HepG2 (cell line): ENCODE data around the gene COPS7B. TPM values are rescaled to one million over a fixed set of nuclear protein-coding genes. Genes with fewer than 3 reads are reported as not detected.

Experiments
- ATAC-seq: fragments of 200-7000 bp; cut with Tn5 transposase; 3 replicates; pipeline ENCODE4 v1.9.1; 2020; ENCODE audit warnings: mild to moderate bottlenecking, moderate library complexity
- BruUV-seq: library from RNA; stranded (reverse); fragments of 400-500 nt; replicated peaks from 2 replicates; lab custom pipeline; 2021; lab: Mats Ljungman, UMichigan
- CTCF ChIA-PET: fragments of 300-600 bp; formaldehyde crosslinking; extraction: SDS; loops from one replicate; lab custom pipeline; 2021; ENCODE audit warnings: low total read pairs, inconsistent platforms, low intra/inter-chr PET ratio; lab: Yijun Ruan, JAX
- POLR2A ChIA-PET: fragments of 350-600 bp; sonication (Branson Sonifier 250); formaldehyde crosslinking; loops from one replicate; lab custom pipeline; 2020; ENCODE audit warnings: antibody characterized with exemption, inconsistent platforms; lab: Yijun Ruan, JAX
- DNase-seq: peaks from one replicate; pipeline ENCODE4 v3.0.0-alpha.2; 2015; ENCODE audit warnings: low spot score
- FAIRE-seq: peaks from 3 replicates; lab custom pipeline; 2011; peaks lifted over from hg19 to GRCh38; lab: Jason Lieb, UNC
- H2AFZ ChIP-seq: one replicate; pipeline ENCODE4 v1.6.1; 2011; ENCODE audit warnings: low read length, inconsistent platforms
- H3K27ac ChIP-seq: fragments of 300-600 bp; 3 replicates; pipeline ENCODE4 v1.8.0; 2011; ENCODE audit warnings: mixed run types, mild to moderate bottlenecking, mixed read lengths, low read length, inconsistent platforms; ENCODE audit not compliant: insufficient read depth; ENCODE audit errors: extremely low read length
- H3K27me3 ChIP-seq, 2 experiments: fragments of 200-600 bp in 1 of 2; 2 replicates in 1 of 2; 3 replicates in 1 of 2; pipeline versions ENCODE4 v1.6.0 to v1.8.0; 2011; ENCODE audit warnings: low read length in 2 of 2, mild to moderate bottlenecking in 2 of 2, moderate library complexity in 2 of 2, inconsistent platforms in 1 of 2; ENCODE audit not compliant: insufficient read depth in 2 of 2, control insufficient read depth in 1 of 2
- H3K36me3 ChIP-seq, 2 experiments: fragments of 200-600 bp in 1 of 2; replicated peaks in 1 of 2; 2 replicates in 1 of 2; 3 replicates in 1 of 2; pipeline versions ENCODE4 v1.5.1 to v1.8.0; 2011; ENCODE audit warnings: low read length in 2 of 2, inconsistent platforms in 1 of 2; ENCODE audit not compliant: insufficient read depth in 2 of 2, control insufficient read depth in 1 of 2
- H3K4me1 ChIP-seq: 2 replicates; pipeline ENCODE4 v1.5.1; 2012; ENCODE audit warnings: low read length, inconsistent platforms; ENCODE audit not compliant: insufficient read depth
- H3K4me2 ChIP-seq: 2 replicates; pipeline ENCODE4 v1.6.0; 2011; ENCODE audit warnings: low read depth, low read length, inconsistent platforms
- H3K4me3 ChIP-seq, 3 experiments: fragments of 200-600 bp in 1 of 3; sonication (generic), shearing (Covaris generic) in 1 of 3; replicated peaks in 1 of 3; 2 replicates each; pipeline ENCODE4 v1.5.1; 2011 to 2016; ENCODE audit warnings: low read length in 3 of 3, inconsistent platforms in 2 of 3, low read depth in 2 of 3, mild to moderate bottlenecking in 2 of 3, control low read depth in 1 of 3, mixed read lengths in 1 of 3; ENCODE audit not compliant: insufficient read depth in 1 of 3
- H3K79me2 ChIP-seq: one replicate; pipeline ENCODE4 v1.6.1; 2011; ENCODE audit warnings: low read length, inconsistent platforms; ENCODE audit not compliant: insufficient read depth
- H3K9ac ChIP-seq: 2 replicates; pipeline ENCODE4 v1.6.0; 2011; ENCODE audit warnings: mild to moderate bottlenecking, low read depth, low read length, inconsistent platforms; ENCODE audit not compliant: insufficient read depth
- H3K9me3 ChIP-seq: 2 replicates; pipeline ENCODE4 v1.5.1; 2012; ENCODE audit warnings: mild to moderate bottlenecking, low read length
- H4K20me1 ChIP-seq: 2 replicates; pipeline ENCODE4 v1.6.0; 2011; ENCODE audit warnings: inconsistent platforms, mild to moderate bottlenecking, low read length, moderate library complexity; ENCODE audit not compliant: insufficient read depth
- ARID2 ChIP-seq: sonication (generic); formaldehyde crosslinking; IDR thresholded peaks from 2 replicates; pipeline ENCODE4 v1.8.1; 2022; ENCODE audit warnings: mild to moderate bottlenecking, missing genetic modification reagents, borderline replicate concordance
- BHLHE40 ChIP-seq: IDR thresholded peaks from 2 replicates; pipeline ENCODE4 v1.6.1; 2011; ENCODE audit warnings: low read length, improper control_type of control experiment
- HNRNPL ChIP-seq: fragments of 200-400 bp; formaldehyde crosslinking; IDR thresholded peaks from 2 replicates; pipeline ENCODE4 v1.6.1; 2017; ENCODE audit warnings: mild to moderate bottlenecking, low read depth, low read length
- KAT2B ChIP-seq: fragments of 150-350 bp; IDR thresholded peaks from 2 replicates; pipeline ENCODE4 v1.6.1; 2014; ENCODE audit warnings: low read depth, low read length, borderline replicate concordance
- MYNN ChIP-seq: sonication (generic); formaldehyde crosslinking; IDR thresholded peaks from 2 replicates; pipeline ENCODE4 v1.4.0; 2020; ENCODE audit warnings: mild to moderate bottlenecking, low read depth, missing genetic modification reagents
- NCOA1 ChIP-seq: sonication (generic); formaldehyde crosslinking; IDR thresholded peaks from 2 replicates; pipeline ENCODE4 v1.9.0; 2021; ENCODE audit warnings: missing genetic modification reagents
- PLRG1 ChIP-seq: fragments of 450-650 bp; conservative IDR thresholded peaks from 2 replicates; pipeline ENCODE4 v1.6.1; 2016
- RELA ChIP-seq: sonication (generic); formaldehyde crosslinking; IDR thresholded peaks from 2 replicates; pipeline ENCODE4 v1.4.0; 2020; ENCODE audit warnings: missing genetic modification reagents
- RXRB ChIP-seq: IDR thresholded peaks from 2 replicates; pipeline ENCODE4 v1.6.1; 2016; ENCODE audit warnings: borderline replicate concordance, missing genetic modification reagents, missing compliant biosample characterization
- SETDB1 ChIP-seq: sonication (generic); formaldehyde crosslinking; IDR thresholded peaks from 2 replicates; pipeline ENCODE4 v1.5.1; 2020; ENCODE audit warnings: missing genetic modification reagents, mild to moderate bottlenecking, borderline replicate concordance
- TP53 ChIP-seq: sonication (generic); formaldehyde crosslinking; conservative IDR thresholded peaks from 2 replicates; pipeline ENCODE4 v1.4.0; 2020; ENCODE audit warnings: missing genetic modification reagents
- ZFP36 ChIP-seq: fragments of 150-350 bp; IDR thresholded peaks from 2 replicates; pipeline ENCODE4 v1.6.1; 2018; ENCODE audit warnings: borderline replicate concordance, low read length, low read depth; ENCODE audit not compliant: partially characterized antibody
- ZNF546 ChIP-seq: sonication (generic); formaldehyde crosslinking; conservative IDR thresholded peaks from 2 replicates; pipeline ENCODE4 v1.8.1; 2023; ENCODE audit warnings: mild to moderate bottlenecking, missing genetic modification reagents
- WGBS: methylation state at CpG from one replicate; pipeline ENCODE4 v1.1.6; 2017; ENCODE audit warnings: low lambda C conversion rate; 5-methylcytosine and 5-hydroxymethylcytosine counted together
- in situ Hi-C: cut with HindIII; loops from 2 replicates; pipeline ENCODE4 v1.10.0; 2017; ENCODE audit warnings: low pct_unique_long_range_greater_than_20kb; ENCODE audit not compliant: extremely low pct_ligation_motif_present
- intact Hi-C: fragments of 100-400 bp; cut with micrococcal nuclease; formaldehyde crosslinking; loops from one replicate; pipeline ENCODE4 v1.10.0; 2022; ENCODE audit not compliant: unreplicated experiment
- polyA plus RNA-seq, 8 experiments: library from polyadenylated mRNA; depleted of rRNA in 3 of 8; stranded (reverse) in 7 of 8; unstranded in 1 of 8; fragments of >200 nt; fragmentation: Illumina TruSeq in 4 of 8; extraction: Trizol in 4 of 8; gene quantifications; 2 replicates each; pipeline versions ENCODE4 v1.2.1 to v1.2.3, GENCODE V29; 2011 to 2016; ENCODE audit warnings: low read depth in 4 of 8, missing spikeins in 1 of 8, mixed read lengths in 1 of 8; ENCODE audit not compliant: insufficient read depth in 1 of 8
- total RNA-seq, 5 experiments: library from RNA; depleted of rRNA; stranded (reverse); fragments of >200 nt; fragmentation: Illumina TruSeq; extraction: Trizol; gene quantifications; 2 replicates each; pipeline ENCODE4 v1.2.3, GENCODE V29; 2016; ENCODE audit warnings: low read depth in 1 of 5

The COPS7B gene
- total and polyA plus RNA-seq, 2 of the 13 experiments (the other 11 are each of a cell fraction or from before 2014, with no cell fraction given): 30.6 to 62.7 TPM

- no peak overlapping the region for H3K4me3 ChIP-seq
- no peak overlapping the region for H3K4me2 ChIP-seq
- intact Hi-C loops (no loop called here), in situ Hi-C loops (no loop called here)
- no peaks in the 10 kb centered on the region for H3K27me3 ChIP-seq
- H2AFZ ChIP-seq: no peak overlapping the region
- H4K20me1 ChIP-seq: 0 out of 2 replicates have a peak, but pooled peaks cover 3% of the 10 kb centered on the region
- H3K36me3 ChIP-seq: peaks cover 21 to 70% of the 10 kb centered on the region in 2 experiments
- DNase-seq (no peak), ATAC-seq (no peak), FAIRE-seq (no peak)
- no TSS peak for BruUV-seq
- no peak overlapping the region for H3K9ac ChIP-seq
- POLR2A ChIA-PET: interaction anchor here (0.6 kb wide), 1 partner anchor 155 kb away, joined by 3 read pairs; no protein-coding TSS in a partner anchor
- no peak overlapping the region for H3K27ac ChIP-seq
- H3K9me3 ChIP-seq: no peaks in the 10 kb centered on the region
- 100% methylated on average over 3 of the region's 3 CpGs for WGBS
- TF ChIP-seq ARID2 (CRISPR knock-in tag) (no peak), NCOA1 (CRISPR knock-in tag) (no peak), SETDB1 (CRISPR knock-in tag) (no peak), BHLHE40 (no peak), TP53 (CRISPR knock-in tag) (no peak), ZNF546 (CRISPR knock-in tag) (no peak), RELA (no peak), RXRB (CRISPR knock-in tag) (no peak), MYNN (CRISPR knock-in tag) (no peak), ZFP36 (no peak), PLRG1 (no peak), KAT2B (no peak), HNRNPL (no peak)
- H3K79me2 ChIP-seq: peaks cover 24% of the 10 kb centered on the region
- CTCF ChIA-PET: no interaction called here
- H3K4me1 ChIP-seq: peaks cover 20% of the 10 kb centered on the region
Observed at GRCh38 chr2:231794383-231794782, 8.1 kb downstream of the COPS7B start.
